ENCODE results near the gene GPC1. TPM values are rescaled to one million over a fixed set of nuclear protein-coding genes. Genes with fewer than 3 reads are reported as not detected.

Gene GPC1
- total and polyA plus RNA-seq, 5 donors = 75.8 to 118 (median 100) TPM

GRCh38 chr2:240456447-240457222, 21.2 kb downstream of the GPC1 start:
- no peak overlapping the region for H3K27ac ChIP-seq (ENCODE audit: low read length)
- H3K4me1 ChIP-seq (ENCODE audit: control insufficient read depth, insufficient read depth, low read length) = peaks cover 4% of the 10 kb centered on the region
- H3K9me3 ChIP-seq (ENCODE audit: control insufficient read depth, low read length) = no peaks in the 10 kb centered on the region
- WGBS = 65% methylated on average over 17 of the region's 17 CpGs
- DNase-seq = peak; percentile 17 to 60 (median 57)
- intact Hi-C loops (cut with DNase I) = no loop called here
- no peaks in the 10 kb centered on the region for H3K27me3 ChIP-seq (ENCODE audit: control insufficient read depth, insufficient read depth)
- ATAC-seq = no peak
- H3K4me3 ChIP-seq (ENCODE audit: low read length) = no peak overlapping the region

- H3K4me1 ChIP-seq (ENCODE audit: control insufficient read depth, insufficient read depth, low read length) = no peaks in the 10 kb centered on the region
Observed at GRCh38 chr2:240457223-240458043, 22.0 kb downstream of the GPC1 start.

GRCh38 chr2:240458044-240458899, 22.8 kb downstream of the GPC1 start:
- Histone ChIP-seq H3K9me3 (ENCODE audit: control insufficient read depth, low read length) (no peaks in the 10 kb centered on the region), H3K4me3 (ENCODE audit: low read length) (no peak overlapping the region), H3K27me3 (ENCODE audit: control insufficient read depth, insufficient read depth) (no peaks in the 10 kb centered on the region), H3K27ac (ENCODE audit: low read length) (no peak overlapping the region), H3K4me1 (ENCODE audit: control insufficient read depth, insufficient read depth, low read length) (no peaks in the 10 kb centered on the region)
- WGBS = 73% methylated on average over 16 of the region's 16 CpGs
- no peak for ATAC-seq
- DNase-seq = peak; percentile 6 to 51 (median 43)
- intact Hi-C loops (cut with DNase I) = no loop called here

More at GRCh38 chr2:240457223-240458043, 22.0 kb downstream of the GPC1 start:
- Histone ChIP-seq H3K9me3 (ENCODE audit: control insufficient read depth, low read length) (no peaks in the 10 kb centered on the region), H3K4me3 (ENCODE audit: low read length) (no peak overlapping the region), H3K27me3 (ENCODE audit: control insufficient read depth, insufficient read depth) (no peaks in the 10 kb centered on the region), H3K27ac (ENCODE audit: low read length) (no peak overlapping the region)
- peak; percentile 10 to 47 (median 30) for DNase-seq
- 71% methylated on average over 22 of the region's 22 CpGs for WGBS
- intact Hi-C loops (cut with DNase I) = no loop called here
- no peak for ATAC-seq

GRCh38 chr2:240458900-240459391, 23.5 kb downstream of the GPC1 start:
- 92% methylated on average over 18 of the region's 18 CpGs for WGBS
- ATAC-seq = no peak
- H3K9me3 ChIP-seq (ENCODE audit: control insufficient read depth, low read length) = no peaks in the 10 kb centered on the region
- no peak overlapping the region for H3K27ac ChIP-seq (ENCODE audit: low read length)
- H3K4me1 ChIP-seq (ENCODE audit: control insufficient read depth, insufficient read depth, low read length) = no peaks in the 10 kb centered on the region
- intact Hi-C loops (cut with DNase I) = no loop called here
- no peak overlapping the region for H3K4me3 ChIP-seq (ENCODE audit: low read length)
- peak; percentile 10 to 50 (median 41) for DNase-seq
- no peaks in the 10 kb centered on the region for H3K27me3 ChIP-seq (ENCODE audit: control insufficient read depth, insufficient read depth)

GRCh38 chr2:240459401-240460252, 24.2 kb downstream of the GPC1 start:
- no peak for ATAC-seq
- WGBS = 67% methylated on average over 23 of the region's 23 CpGs

GRCh38 chr2:240460253-240460711, 24.8 kb downstream of the GPC1 start:
- 88% methylated on average over 16 of the region's 16 CpGs for WGBS
- intact Hi-C loops (cut with DNase I) = no loop called here
- Histone ChIP-seq H3K9me3 (ENCODE audit: control insufficient read depth, low read length) (no peaks in the 10 kb centered on the region), H3K4me3 (ENCODE audit: low read length) (no peak overlapping the region), H3K27ac (ENCODE audit: low read length) (no peak overlapping the region), H3K27me3 (ENCODE audit: control insufficient read depth, insufficient read depth) (no peaks in the 10 kb centered on the region), H3K4me1 (ENCODE audit: control insufficient read depth, insufficient read depth, low read length) (no peaks in the 10 kb centered on the region)
- no peak for ATAC-seq
- peak; percentile 11 to 43 (median 41) for DNase-seq

More at GRCh38 chr2:240459401-240460252, 24.2 kb downstream of the GPC1 start:
- Histone ChIP-seq H3K27me3 (ENCODE audit: control insufficient read depth, insufficient read depth) (no peaks in the 10 kb centered on the region), H3K9me3 (ENCODE audit: control insufficient read depth, low read length) (no peaks in the 10 kb centered on the region), H3K27ac (ENCODE audit: low read length) (no peak overlapping the region), H3K4me1 (ENCODE audit: control insufficient read depth, insufficient read depth, low read length) (no peaks in the 10 kb centered on the region), H3K4me3 (ENCODE audit: low read length) (no peak overlapping the region)
- intact Hi-C loops (cut with DNase I) = no loop called here
- DNase-seq = peak; percentile 14 to 55 (median 39)

GRCh38 chr2:240460781-240461431, 25.4 kb downstream of the GPC1 start:
- Histone ChIP-seq H3K4me1 (ENCODE audit: control insufficient read depth, insufficient read depth, low read length) (no peaks in the 10 kb centered on the region), H3K4me3 (ENCODE audit: low read length) (no peak overlapping the region), H3K9me3 (ENCODE audit: control insufficient read depth, low read length) (no peaks in the 10 kb centered on the region), H3K27ac (ENCODE audit: low read length) (no peak overlapping the region), H3K27me3 (ENCODE audit: control insufficient read depth, insufficient read depth) (no peaks in the 10 kb centered on the region)
- WGBS = 91% methylated on average over 16 of the region's 16 CpGs
- ATAC-seq (no peak), DNase-seq (peak; percentile 12 to 48 (median 42))
- intact Hi-C loops (cut with DNase I) = no loop called here

GRCh38 chr2:240461471-240462072, 26.1 kb downstream of the GPC1 start:
- Histone ChIP-seq H3K9me3 (ENCODE audit: control insufficient read depth, low read length) (no peaks in the 10 kb centered on the region), H3K27ac (ENCODE audit: low read length) (no peak overlapping the region), H3K4me1 (ENCODE audit: control insufficient read depth, insufficient read depth, low read length) (no peaks in the 10 kb centered on the region), H3K4me3 (ENCODE audit: low read length) (no peak overlapping the region), H3K27me3 (ENCODE audit: control insufficient read depth, insufficient read depth) (no peaks in the 10 kb centered on the region)
- DNase-seq = peak in 2 of 3 donors; percentile 36 to 45
- 89% methylated on average over 17 of the region's 17 CpGs for WGBS
- no peak for ATAC-seq
- intact Hi-C loops (cut with DNase I) = no loop called here

- DNase-seq (peak; percentile 14 to 43 (median 35)), ATAC-seq (no peak)
- H3K27me3 ChIP-seq (ENCODE audit: control insufficient read depth, insufficient read depth) = no peaks in the 10 kb centered on the region
- H3K9me3 ChIP-seq (ENCODE audit: control insufficient read depth, low read length) = no peaks in the 10 kb centered on the region
- H3K4me3 ChIP-seq (ENCODE audit: low read length) = no peak overlapping the region
- H3K27ac ChIP-seq (ENCODE audit: low read length) = no peak overlapping the region
- 94% methylated on average over 41 of the region's 41 CpGs for WGBS
- no peaks in the 10 kb centered on the region for H3K4me1 ChIP-seq (ENCODE audit: control insufficient read depth, insufficient read depth, low read length)
- intact Hi-C loops (cut with DNase I) = no loop called here
Observed at GRCh38 chr2:240462073-240462706, 26.7 kb downstream of the GPC1 start.

Measured in right cardiac atrium (tissue), 5 donors.